GM23338 (cell line): ENCODE measurements around the gene HSBP1. TPM values are rescaled to one million over a fixed set of nuclear protein-coding genes. Genes with fewer than 3 reads are reported as not detected.

Source experiments
- ATAC-seq: fragments of 200-7000 bp; cut with Tn5 transposase; 3 replicates; pipeline ENCODE4 v1.9.1; 2020
- DNase-seq: peaks from one replicate; pipeline ENCODE4 v3.0.0-alpha.2; 2015; ENCODE audit warnings: low spot score
- H2AFZ ChIP-seq: fragments of 200-600 bp; sonication (generic); 2 replicates; pipeline ENCODE4 v1.8.0; 2016; ENCODE audit warnings: antibody characterized with exemption, mild to moderate bottlenecking, moderate library complexity
- H3F3A ChIP-seq: fragments of 200-600 bp; sonication (generic); replicated peaks from 2 replicates; pipeline ENCODE4 v1.8.0; 2017; ENCODE audit warnings: antibody characterized with exemption, mixed run types, low read depth
- H3K27ac ChIP-seq: fragments of 200-600 bp; sonication (generic); 2 replicates; pipeline ENCODE4 v1.6.1; 2016; ENCODE audit warnings: low read depth
- H3K27me3 ChIP-seq: fragments of 200-600 bp; sonication (generic); 2 replicates; pipeline ENCODE4 v1.8.0; 2016; ENCODE audit warnings: mild to moderate bottlenecking, mixed run types, moderate library complexity; ENCODE audit not compliant: insufficient read depth
- H3K36me3 ChIP-seq: fragments of 200-600 bp; sonication (generic); 2 replicates; pipeline ENCODE4 v1.8.0; 2016; ENCODE audit warnings: mild to moderate bottlenecking; ENCODE audit not compliant: insufficient read depth
- H3K4me1 ChIP-seq: fragments of 200-600 bp; sonication (generic); 2 replicates; pipeline ENCODE4 v1.8.0; 2016; ENCODE audit warnings: mild to moderate bottlenecking, moderate library complexity; ENCODE audit not compliant: insufficient read depth
- H3K4me2 ChIP-seq: fragments of 200-600 bp; sonication (generic); 2 replicates; pipeline ENCODE4 v1.7.1; 2017; ENCODE audit warnings: mixed run types
- H3K4me3 ChIP-seq: fragments of 200-600 bp; sonication (generic); 2 replicates; pipeline ENCODE4 v1.6.1; 2016; ENCODE audit warnings: mixed run types
- H3K79me2 ChIP-seq: fragments of 200-600 bp; sonication (generic); replicated peaks from 2 replicates; pipeline ENCODE4 v1.8.0; 2017; ENCODE audit warnings: mild to moderate bottlenecking; ENCODE audit not compliant: insufficient read depth
- H3K9me2 ChIP-seq: fragments of 200-600 bp; sonication (generic); 2 replicates; pipeline ENCODE4 v1.8.0; 2017; ENCODE audit not compliant: insufficient read depth
- H4K20me1 ChIP-seq: fragments of 200-600 bp; sonication (generic); replicated peaks from 2 replicates; pipeline ENCODE4 v1.8.0; 2017; ENCODE audit warnings: mild to moderate bottlenecking; ENCODE audit not compliant: insufficient read depth
- H3K27ac Mint-ChIP-seq: 2 replicates; pipeline ENCODE4 v1.8.0; 2020; ENCODE audit warnings: inconsistent platforms, mild to moderate bottlenecking, moderate library complexity, mixed read lengths
- H3K27me3 Mint-ChIP-seq: 3 replicates; pipeline ENCODE4 v1.8.0; 2022; ENCODE audit warnings: low read depth, mild to moderate bottlenecking, moderate library complexity, mixed read lengths, inconsistent platforms; ENCODE audit not compliant: insufficient read depth, poor library complexity
- H3K36me3 Mint-ChIP-seq: 3 replicates; pipeline ENCODE4 v1.8.0; 2021; ENCODE audit warnings: low read depth, mild to moderate bottlenecking, inconsistent platforms, moderate library complexity, mixed read lengths
- H3K4me1 Mint-ChIP-seq: 3 replicates; pipeline ENCODE4 v1.8.0; 2020; ENCODE audit warnings: mild to moderate bottlenecking, inconsistent platforms, mixed read lengths
- H3K4me3 Mint-ChIP-seq: 3 replicates; pipeline ENCODE4 v1.8.0; 2021; ENCODE audit warnings: moderate library complexity, mild to moderate bottlenecking, inconsistent platforms, mixed read lengths
- H3K9me3 Mint-ChIP-seq: 3 replicates; pipeline ENCODE4 v1.8.0; 2020; ENCODE audit warnings: moderate library complexity, mild to moderate bottlenecking, inconsistent platforms, mixed read lengths
- CTCF ChIP-seq, 2 experiments: fragments of 200-600 bp in 1 of 2; sonication (generic) in 1 of 2; conservative IDR thresholded peaks; 2 replicates each; pipeline versions ENCODE4 v1.5.1 to v1.6.1; 2016 to 2017; ENCODE audit warnings: antibody characterized with exemption in 2 of 2, low read depth in 2 of 2, mild to moderate bottlenecking in 2 of 2, moderate library complexity in 1 of 2
- EZH2 ChIP-seq: fragments of 200-600 bp; sonication (generic); IDR thresholded peaks from one replicate; pipeline ENCODE4 v1.8.0; 2017; ENCODE audit warnings: antibody characterized with exemption, mild to moderate bottlenecking, low read depth; ENCODE audit not compliant: unreplicated experiment
- EZH2phosphoT487 ChIP-seq: fragments of 200-600 bp; sonication (generic); IDR thresholded peaks from one replicate; pipeline ENCODE4 v1.8.1; 2018; ENCODE audit warnings: antibody characterized with exemption; ENCODE audit not compliant: unreplicated experiment
- JUNB ChIP-seq: IDR thresholded peaks from one replicate; pipeline ENCODE4 v1.6.1; 2016; ENCODE audit warnings: antibody characterized with exemption; ENCODE audit not compliant: unreplicated experiment
- NANOG ChIP-seq: IDR thresholded peaks from 2 replicates; pipeline ENCODE4 v1.6.1; 2016; ENCODE audit warnings: antibody characterized with exemption, borderline replicate concordance
- POLR2AphosphoS5 ChIP-seq: IDR thresholded peaks from 2 replicates; pipeline ENCODE4 v1.6.1; 2016; ENCODE audit warnings: antibody characterized with exemption, low read depth
- STAT1 ChIP-seq: IDR thresholded peaks from one replicate; pipeline ENCODE4 v1.6.1; 2016; ENCODE audit warnings: antibody characterized with exemption; ENCODE audit not compliant: unreplicated experiment
- ZNF114 ChIP-seq: fragments of 250-450 bp; sonication (Bioruptor Pico); IDR thresholded peaks from 2 replicates; pipeline ENCODE4 v1.5.0; 2020; ENCODE audit warnings: mild to moderate bottlenecking, moderate library complexity
- ZNF331 ChIP-seq: fragments of 250-450 bp; sonication (Bioruptor Pico); IDR thresholded peaks from 2 replicates; pipeline ENCODE4 v1.5.0; 2020; ENCODE audit warnings: low read depth, mild to moderate bottlenecking, moderate library complexity
- ZNF462 ChIP-seq: fragments of 250-450 bp; sonication (Bioruptor Pico); IDR thresholded peaks from 2 replicates; pipeline ENCODE4 v1.5.0; 2020; ENCODE audit warnings: mild to moderate bottlenecking, moderate library complexity
- polyA plus RNA-seq: library from polyadenylated mRNA; unstranded; fragments of >200 nt; fragmentation: Nextera tagmentation; extraction: Ambion mirVana; gene quantifications from 2 replicates; pipeline ENCODE4 v1.2.1, GENCODE V29; 2016
- total RNA-seq: library from RNA; depleted of rRNA; stranded (reverse); fragments of >200 nt; shearing (Covaris generic); gene quantifications from 2 replicates; pipeline ENCODE4 v1.2.3, GENCODE V29; 2014

Gene HSBP1
- total and polyA plus RNA-seq, 2 experiments from 2014 or later, result 71.0 to 817 TPM

- TF ChIP-seq EZH2phosphoT487, result no peak
Measured at GRCh38 chr16:83807710-83808572, at the start of gene HSBP1 (continued).

GRCh38 chr16:83762141-83762991 lies 45.4 kb upstream of the HSBP1 start:
- ATAC-seq (no peak), DNase-seq (no peak)
- H3K27me3 Mint-ChIP-seq, result no peaks in the 10 kb centered on the region
- no peaks in the 10 kb centered on the region for H3F3A ChIP-seq
- H3K27me3 ChIP-seq, result no peaks in the 10 kb centered on the region
- no peaks in the 10 kb centered on the region for H3K36me3 ChIP-seq
- peaks cover 3% of the 10 kb centered on the region; the same call in 2 of the 3 replicates for H3K9me3 Mint-ChIP-seq
- H3K4me3 ChIP-seq, result no peak overlapping the region
- no peaks in the 10 kb centered on the region for H3K36me3 Mint-ChIP-seq
- no peak overlapping the region for H3K27ac Mint-ChIP-seq
- no peaks in the 10 kb centered on the region for H3K4me1 ChIP-seq
- no peaks in the 10 kb centered on the region for H4K20me1 ChIP-seq
- H3K4me3 Mint-ChIP-seq, result no peak overlapping the region
- H3K9me2 ChIP-seq, result no peaks in the 10 kb centered on the region
- TF ChIP-seq STAT1 (no peak), JUNB (no peak), CTCF (conservative IDR thresholded peaks at IDR 0.05; ENCODE audit: low read depth in 2 of 2) (no peak), ZNF331 (CRISPR knock-in tag) (no peak), ZNF462 (no peak), NANOG (no peak), ZNF114 (CRISPR knock-in tag) (no peak), POLR2AphosphoS5 (no peak), EZH2 (no peak)
- H3K27ac ChIP-seq, result no peak overlapping the region
- no peak overlapping the region for H2AFZ ChIP-seq
- no peak overlapping the region for H3K4me2 ChIP-seq
- peaks cover 8% of the 10 kb centered on the region for H3K4me1 Mint-ChIP-seq
- H3K79me2 ChIP-seq, result no peaks in the 10 kb centered on the region
